Kidney (tissue), 14 donors: Measurements from ENCODE around the gene FNDC4. TPM values are rescaled to one million over a fixed set of nuclear protein-coding genes. Genes with fewer than 3 reads are reported as not detected.

Experiments used
- DNase-seq, 5 donors: peaks; one replicate each; pipeline ENCODE4 v3.0.0-alpha.2; 2013 to 2020
- FAIRE-seq: peaks from 2 replicates; lab custom pipeline; 2012; peaks lifted over from hg19 to GRCh38; lab: Jason Lieb, UNC
- H3K27ac ChIP-seq, 2 donors: one replicate each; pipeline ENCODE4 v1.7.0; 2013; ENCODE audit warnings: low read depth in 2 of 2, low read length in 2 of 2, inconsistent platforms in 1 of 2
- H3K27me3 ChIP-seq: one replicate; pipeline ENCODE4 v1.7.1; 2013; ENCODE audit warnings: low read length, inconsistent platforms; ENCODE audit not compliant: control insufficient read depth, insufficient read depth
- H3K36me3 ChIP-seq, 3 donors: one replicate each; pipeline versions ENCODE4 v1.7.0 to v1.7.1; 2013; ENCODE audit warnings: low read length in 3 of 3, control low read depth in 1 of 3, inconsistent platforms in 1 of 3; ENCODE audit not compliant: insufficient read depth in 3 of 3, control insufficient read depth in 2 of 3
- H3K4me1 ChIP-seq, 3 donors: one replicate each; pipeline versions ENCODE4 v1.7.0 to v1.7.1; 2013; ENCODE audit warnings: low read length in 3 of 3, inconsistent platforms in 1 of 3, low read depth in 1 of 3; ENCODE audit not compliant: control insufficient read depth in 2 of 3, insufficient read depth in 2 of 3
- H3K4me3 ChIP-seq, 3 donors: one replicate each; pipeline versions ENCODE4 v1.7.0 to v1.8.1; 2013; ENCODE audit warnings: low read length in 3 of 3, control low read depth in 1 of 3, inconsistent platforms in 1 of 3
- H3K9ac ChIP-seq, 3 donors: one replicate each; pipeline versions ENCODE4 v1.7.0 to v1.7.1; 2013; ENCODE audit warnings: low read length in 3 of 3, control low read depth in 1 of 3, inconsistent platforms in 1 of 3
- H3K9me3 ChIP-seq, 3 donors: one replicate each; pipeline versions ENCODE4 v1.7.0 to v1.7.1; 2013; ENCODE audit warnings: low read length in 3 of 3, control low read depth in 1 of 3, inconsistent platforms in 1 of 3; ENCODE audit not compliant: control insufficient read depth in 2 of 3, insufficient read depth in 1 of 3
- intact Hi-C: fragments of 100-400 bp; cut with DNase I; formaldehyde crosslinking; loops from one replicate; pipeline ENCODE4 v1.11.1; 2022
- polyA plus RNA-seq: library from polyadenylated mRNA; stranded (reverse); fragments of 350-450 nt; fragmentation: Illumina TruSeq; extraction: RNeasy Lipid Tissue Mini Kit (QIAGEN cat#74804); gene quantifications from one replicate; pipeline ENCODE4 v1.2.3, GENCODE V29; 2014; ENCODE audit warnings: low read depth, low replicate concordance; ENCODE audit not compliant: insufficient read depth
- total RNA-seq: library from RNA; stranded (reverse); fragmentation: NEBNext Ultra II Directional; extraction: Animal tissue kit (Norgen Biotek cat#: 25700); gene quantifications from one replicate; pipeline ENCODE4 v1.2.1, GENCODE V29; 2021
- TF ChIP-seq, protein P1 (sequence below): IDR thresholded peaks from 3 replicates; pipeline ENCODE4 v1.5.1; 2012; ENCODE audit warnings: mild to moderate bottlenecking, moderate library complexity, borderline replicate concordance; ENCODE audit not compliant: insufficient read depth; ENCODE audit errors: extremely low read depth
- donor health status: control.
- donor health status: control.
- donor health status: control.
- donor health status: control.
- donor health status: control.
- donor health status: DM: yes; HTN: yes; CAD: no.
- donor health status: Normal renal cell carcinoma (clear cell type).

Gene FNDC4
- total and polyA plus RNA-seq, 2 donors from 2014 or later, result 8.5 to 18.0 TPM

DNA sequence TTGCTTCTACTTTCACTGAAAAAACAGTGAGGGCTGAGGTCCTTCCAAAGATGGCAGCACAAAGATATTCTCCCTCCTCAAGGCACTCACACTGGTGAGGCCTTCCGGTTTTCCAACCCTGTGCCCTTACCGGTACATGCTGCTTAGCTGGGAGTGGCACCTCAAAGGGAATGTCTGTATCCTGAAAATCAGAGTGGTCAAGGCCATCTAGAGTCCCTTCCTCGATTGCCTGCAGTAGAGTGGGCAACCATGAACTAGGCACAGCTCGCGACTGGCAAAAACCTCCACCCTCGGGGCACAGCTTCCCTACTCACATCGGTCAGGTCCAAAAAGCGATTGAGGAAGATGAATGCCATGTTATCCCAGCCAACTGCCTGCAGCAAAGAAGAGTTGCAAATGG lies 49.4 kb downstream of the FNDC4 start:
- TF ChIP-seq, protein P1, sequence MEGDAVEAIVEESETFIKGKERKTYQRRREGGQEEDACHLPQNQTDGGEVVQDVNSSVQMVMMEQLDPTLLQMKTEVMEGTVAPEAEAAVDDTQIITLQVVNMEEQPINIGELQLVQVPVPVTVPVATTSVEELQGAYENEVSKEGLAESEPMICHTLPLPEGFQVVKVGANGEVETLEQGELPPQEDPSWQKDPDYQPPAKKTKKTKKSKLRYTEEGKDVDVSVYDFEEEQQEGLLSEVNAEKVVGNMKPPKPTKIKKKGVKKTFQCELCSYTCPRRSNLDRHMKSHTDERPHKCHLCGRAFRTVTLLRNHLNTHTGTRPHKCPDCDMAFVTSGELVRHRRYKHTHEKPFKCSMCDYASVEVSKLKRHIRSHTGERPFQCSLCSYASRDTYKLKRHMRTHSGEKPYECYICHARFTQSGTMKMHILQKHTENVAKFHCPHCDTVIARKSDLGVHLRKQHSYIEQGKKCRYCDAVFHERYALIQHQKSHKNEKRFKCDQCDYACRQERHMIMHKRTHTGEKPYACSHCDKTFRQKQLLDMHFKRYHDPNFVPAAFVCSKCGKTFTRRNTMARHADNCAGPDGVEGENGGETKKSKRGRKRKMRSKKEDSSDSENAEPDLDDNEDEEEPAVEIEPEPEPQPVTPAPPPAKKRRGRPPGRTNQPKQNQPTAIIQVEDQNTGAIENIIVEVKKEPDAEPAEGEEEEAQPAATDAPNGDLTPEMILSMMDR, result no peak
- Histone ChIP-seq H3K9me3 (no peaks in the 10 kb centered on the region), H3K27me3 (no peaks in the 10 kb centered on the region), H3K9ac (no peak overlapping the region), H3K4me3 (no peak overlapping the region), H3K27ac (no peak overlapping the region), H3K36me3 (peaks cover 6 to 43% (median 38%) of the 10 kb centered on the region in 3 donors), H3K4me1 (no peaks in the 10 kb centered on the region)
- intact Hi-C loops, result no loop called here
- no peak for FAIRE-seq
- DNase-seq, result no peak

- H3K4me1 ChIP-seq, result no peaks in the 10 kb centered on the region
- DNase-seq (no peak), FAIRE-seq (no peak)
- intact Hi-C loops, result no loop called here
- H3K4me3 ChIP-seq, result no peak overlapping the region
- TF ChIP-seq, protein P1, result no peak
- peaks cover 8 to 48% (median 42%) of the 10 kb centered on the region in 3 donors for H3K36me3 ChIP-seq
- H3K27ac ChIP-seq, result no peak overlapping the region
- no peaks in the 10 kb centered on the region for H3K27me3 ChIP-seq
- no peaks in the 10 kb centered on the region for H3K9me3 ChIP-seq
- H3K9ac ChIP-seq, result no peak overlapping the region
Observed at GRCh38 chr2:27445155-27445554, 49.8 kb downstream of the FNDC4 start.

- H3K9ac ChIP-seq, result peak overlapping the region in 1 of 3 donors; percentile 34
- TF ChIP-seq, protein P1, result no peak
Observed at GRCh38 chr2:27442920-27443282, 52.1 kb downstream of the FNDC4 start.

More at GRCh38 chr2:27442920-27443282, 52.1 kb downstream of the FNDC4 start:
- FAIRE-seq (no peak), DNase-seq (no peak)
- no peaks in the 10 kb centered on the region for H3K27me3 ChIP-seq
- no peaks in the 10 kb centered on the region for H3K9me3 ChIP-seq
- H3K27ac ChIP-seq, result no peak overlapping the region
- no peaks in the 10 kb centered on the region for H3K4me1 ChIP-seq
- H3K36me3 ChIP-seq, result peaks cover 9 to 58% (median 36%) of the 10 kb centered on the region in 3 donors
- intact Hi-C loops, result no loop called here
- no peak overlapping the region for H3K4me3 ChIP-seq
